Thoracic aorta (tissue), 2 donors: Measurements from ENCODE around the gene GADL1. TPM values are rescaled to one million over a fixed set of nuclear protein-coding genes. Genes with fewer than 3 reads are reported as not detected.

Source experiments
- ATAC-seq: fragments of 150-250 bp; one replicate; pipeline ENCODE4 v1.8.0; 2017; ENCODE audit warnings: low read depth; ENCODE audit not compliant: insufficient number of reproducible peaks, low FRiP score
- DNase-seq: peaks from one replicate; pipeline ENCODE4 v3.0.0-alpha.2; 2020; ENCODE audit warnings: low spot score
- H3K27ac ChIP-seq, 2 donors: fragments of 200-600 bp; sonication (generic); 1 replicate in 1 of 2; 2 replicates in 1 of 2; pipeline ENCODE4 v1.5.1; 2016; ENCODE audit warnings: mild to moderate bottlenecking in 2 of 2, moderate library complexity in 2 of 2
- H3K27me3 ChIP-seq: fragments of 200-600 bp; sonication (generic); replicated peaks from 2 replicates; pipeline ENCODE4 v1.6.0; 2016; ENCODE audit warnings: mild to moderate bottlenecking; ENCODE audit not compliant: insufficient read depth
- H3K36me3 ChIP-seq: fragments of 200-600 bp; sonication (generic); one replicate; pipeline ENCODE4 v1.5.1; 2016
- H3K4me1 ChIP-seq, 2 donors: fragments of 200-600 bp; sonication (generic); 1 replicate in 1 of 2; 2 replicates in 1 of 2; pipeline versions ENCODE4 v1.5.1 to v1.6.0; 2016; ENCODE audit warnings: low read depth in 2 of 2, mild to moderate bottlenecking in 1 of 2; ENCODE audit not compliant: control insufficient read depth in 1 of 2
- H3K4me3 ChIP-seq: fragments of 200-600 bp; sonication (generic); 2 replicates; pipeline ENCODE4 v1.5.1; 2016; ENCODE audit warnings: mild to moderate bottlenecking
- H3K9me3 ChIP-seq: fragments of 200-600 bp; sonication (generic); 2 replicates; pipeline ENCODE4 v1.5.1; 2016
- total RNA-seq, 2 donors: library from RNA; depleted of rRNA; stranded (reverse); fragments of >200 nt; gene quantifications; one replicate each; pipeline versions ENCODE4 v1.1.0 to v1.2.3, GENCODE V29; 2016
- TF ChIP-seq, protein P1 (sequence below): fragments of 200-600 bp; sonication (generic); IDR thresholded peaks from one replicate; pipeline ENCODE4 v1.5.1; 2019; ENCODE audit warnings: antibody characterized with exemption

GADL1 gene
- total RNA-seq, 2 donors from 2014 or later: 0.27 to 1.1 TPM

DNA sequence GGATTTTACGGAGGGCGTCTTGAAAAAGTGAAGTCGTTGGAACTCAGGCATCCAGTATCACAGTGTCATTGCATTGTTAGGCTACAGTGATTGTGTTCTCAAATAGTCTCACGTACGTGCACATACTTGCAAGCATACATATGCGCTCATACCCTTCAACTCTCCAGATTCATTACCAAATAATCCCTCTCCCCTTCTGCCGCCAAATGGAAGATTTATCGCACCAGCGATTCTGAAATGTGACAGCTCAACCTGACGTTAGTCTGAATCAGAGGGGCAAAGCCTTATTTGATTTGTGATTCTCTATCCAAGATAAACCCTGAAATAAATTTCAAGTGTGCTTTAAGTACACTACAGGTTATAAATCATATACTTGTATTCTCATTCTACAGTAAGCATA is 119.4 kb downstream of the GADL1 start:
- H3K4me1 ChIP-seq: peaks cover 0 to 7% of the 10 kb centered on the region in 2 donors
- no peak for DNase-seq
- H3K27me3 ChIP-seq: no peaks in the 10 kb centered on the region
- H3K9me3 ChIP-seq: no peaks in the 10 kb centered on the region
- TF ChIP-seq, protein P1, sequence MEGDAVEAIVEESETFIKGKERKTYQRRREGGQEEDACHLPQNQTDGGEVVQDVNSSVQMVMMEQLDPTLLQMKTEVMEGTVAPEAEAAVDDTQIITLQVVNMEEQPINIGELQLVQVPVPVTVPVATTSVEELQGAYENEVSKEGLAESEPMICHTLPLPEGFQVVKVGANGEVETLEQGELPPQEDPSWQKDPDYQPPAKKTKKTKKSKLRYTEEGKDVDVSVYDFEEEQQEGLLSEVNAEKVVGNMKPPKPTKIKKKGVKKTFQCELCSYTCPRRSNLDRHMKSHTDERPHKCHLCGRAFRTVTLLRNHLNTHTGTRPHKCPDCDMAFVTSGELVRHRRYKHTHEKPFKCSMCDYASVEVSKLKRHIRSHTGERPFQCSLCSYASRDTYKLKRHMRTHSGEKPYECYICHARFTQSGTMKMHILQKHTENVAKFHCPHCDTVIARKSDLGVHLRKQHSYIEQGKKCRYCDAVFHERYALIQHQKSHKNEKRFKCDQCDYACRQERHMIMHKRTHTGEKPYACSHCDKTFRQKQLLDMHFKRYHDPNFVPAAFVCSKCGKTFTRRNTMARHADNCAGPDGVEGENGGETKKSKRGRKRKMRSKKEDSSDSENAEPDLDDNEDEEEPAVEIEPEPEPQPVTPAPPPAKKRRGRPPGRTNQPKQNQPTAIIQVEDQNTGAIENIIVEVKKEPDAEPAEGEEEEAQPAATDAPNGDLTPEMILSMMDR: no peak
- no peak for ATAC-seq
- no peak overlapping the region for H3K27ac ChIP-seq
- peak overlapping the region; percentile 34 for H3K4me3 ChIP-seq
- H3K36me3 ChIP-seq: no peaks in the 10 kb centered on the region

DNA sequence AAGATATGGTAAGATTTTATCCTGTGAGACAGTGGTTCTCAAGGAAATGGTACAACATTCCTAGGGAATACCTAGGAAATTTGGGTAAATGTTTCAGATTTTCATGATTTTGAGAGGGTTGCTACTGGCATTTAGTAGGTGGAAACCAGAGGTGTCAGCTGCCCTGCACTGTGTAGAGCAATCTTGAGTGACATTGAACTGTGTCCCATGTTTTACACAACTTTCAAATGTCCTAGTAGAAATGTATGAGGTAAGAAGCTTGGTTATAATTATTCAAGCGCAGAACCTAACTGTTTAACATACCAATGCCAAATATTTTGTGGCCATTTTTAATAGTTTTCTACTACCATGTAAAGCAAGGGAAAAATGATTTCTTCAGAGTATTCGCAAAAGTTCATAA is 120.4 kb downstream of the GADL1 start:
- ATAC-seq: no peak
- no peaks in the 10 kb centered on the region for H3K27me3 ChIP-seq
- no peaks in the 10 kb centered on the region for H3K9me3 ChIP-seq
- H3K27ac ChIP-seq: no peak overlapping the region
- TF ChIP-seq, protein P1: no peak
- DNase-seq: no peak
- peaks cover 0 to 9% of the 10 kb centered on the region in 2 donors for H3K4me1 ChIP-seq
- H3K36me3 ChIP-seq: no peaks in the 10 kb centered on the region
- no peak overlapping the region for H3K4me3 ChIP-seq

- TF ChIP-seq, protein P1: no peak
- Histone ChIP-seq H3K36me3 (no peaks in the 10 kb centered on the region), H3K27me3 (no peaks in the 10 kb centered on the region), H3K27ac (no peak overlapping the region), H3K4me3 (no peak overlapping the region), H3K9me3 (no peaks in the 10 kb centered on the region), H3K4me1 (peaks cover 0 to 9% of the 10 kb centered on the region in 2 donors)
- ATAC-seq (no peak), DNase-seq (peak; percentile 4)
These were observed 124.1 kb downstream of the GADL1 start for GRCh38 chr3:30770387-30770786.

- Histone ChIP-seq H3K36me3 (no peaks in the 10 kb centered on the region), H3K4me1 (peaks cover 0 to 9% of the 10 kb centered on the region in 2 donors), H3K27me3 (no peaks in the 10 kb centered on the region), H3K9me3 (no peaks in the 10 kb centered on the region), H3K27ac (no peak overlapping the region), H3K4me3 (no peak overlapping the region)
- TF ChIP-seq, protein P1: peak; percentile 88
- peak; percentile 32 for ATAC-seq
- DNase-seq: peak; percentile 9
These were observed 125.5 kb downstream of the GADL1 start for GRCh38 chr3:30768703-30769550.

DNA sequence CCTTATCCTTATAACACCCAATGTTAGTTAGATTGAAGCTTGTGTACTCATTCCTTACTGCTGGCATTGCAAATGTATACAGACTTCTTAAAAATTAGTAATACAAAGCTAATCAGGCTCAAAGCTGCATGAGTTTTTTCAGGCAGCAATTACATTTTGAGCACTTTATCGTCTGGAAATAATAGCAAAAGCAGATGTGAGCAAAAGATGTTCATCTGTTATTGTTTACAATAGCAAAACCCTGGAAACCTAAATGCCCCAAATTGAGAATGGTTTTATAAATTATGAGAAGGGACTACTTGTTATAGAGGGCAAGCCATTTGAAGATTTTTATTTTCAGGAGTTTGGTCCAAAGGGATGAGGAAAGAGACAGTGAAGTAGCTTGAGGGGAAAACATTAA is 126.4 kb downstream of the GADL1 start:
- Histone ChIP-seq H3K4me3 (no peak overlapping the region), H3K27me3 (no peaks in the 10 kb centered on the region), H3K36me3 (no peaks in the 10 kb centered on the region), H3K4me1 (peaks cover 0 to 9% of the 10 kb centered on the region in 2 donors), H3K27ac (no peak overlapping the region), H3K9me3 (no peaks in the 10 kb centered on the region)
- DNase-seq (no peak), ATAC-seq (no peak)
- TF ChIP-seq, protein P1: no peak
